Hepatocyte (in vitro differentiated cells): ENCODE measurements around the gene TPM2. TPM values are rescaled to one million over a fixed set of nuclear protein-coding genes. Genes with fewer than 3 reads are reported as not detected.
"Not testable (repeated sequence)": the region's sequence is repeated elsewhere in the genome, so short reads cannot be mapped to it uniquely, and the experiment has no call there.

ENCODE experiments used
- DNase-seq: peaks from one replicate; pipeline ENCODE4 v3.0.0-alpha.2; 2016; ENCODE audit warnings: low spot score
- H2AFZ ChIP-seq: fragments of 200-600 bp; sonication (generic); 2 replicates; pipeline ENCODE4 v1.6.0; 2016; ENCODE audit warnings: antibody characterized with exemption, mild to moderate bottlenecking
- H3K27ac ChIP-seq: fragments of 200-600 bp; sonication (generic); 2 replicates; pipeline ENCODE4 v1.5.1; 2016; ENCODE audit warnings: mild to moderate bottlenecking
- H3K27me3 ChIP-seq: fragments of 200-600 bp; sonication (generic); 2 replicates; pipeline ENCODE4 v1.6.1; 2016
- H3K36me3 ChIP-seq: fragments of 200-600 bp; sonication (generic); replicated peaks from 2 replicates; pipeline ENCODE4 v1.5.1; 2016; ENCODE audit warnings: low read depth; ENCODE audit not compliant: insufficient read depth
- H3K4me1 ChIP-seq: fragments of 200-600 bp; sonication (generic); 2 replicates; pipeline ENCODE4 v1.5.1; 2016; ENCODE audit warnings: mild to moderate bottlenecking, moderate library complexity; ENCODE audit not compliant: insufficient read depth
- H3K4me2 ChIP-seq: fragments of 200-600 bp; sonication (generic); 2 replicates; pipeline ENCODE4 v1.6.0; 2016
- H3K4me3 ChIP-seq: fragments of 200-600 bp; sonication (generic); 2 replicates; pipeline ENCODE4 v1.5.1; 2016; ENCODE audit warnings: mild to moderate bottlenecking
- H3K79me2 ChIP-seq: fragments of 200-600 bp; sonication (generic); 2 replicates; pipeline ENCODE4 v1.6.0; 2017; ENCODE audit warnings: mild to moderate bottlenecking
- H3K9me2 ChIP-seq: fragments of 200-600 bp; sonication (generic); replicated peaks from 2 replicates; pipeline ENCODE4 v1.6.0; 2017; ENCODE audit warnings: mild to moderate bottlenecking; ENCODE audit not compliant: insufficient read depth
- H3K9me3 ChIP-seq: fragments of 200-600 bp; sonication (generic); 2 replicates; pipeline ENCODE4 v1.5.1; 2016; ENCODE audit warnings: low read depth, mild to moderate bottlenecking
- H4K20me1 ChIP-seq: fragments of 200-600 bp; sonication (generic); 2 replicates; pipeline ENCODE4 v1.6.0; 2016; ENCODE audit warnings: mild to moderate bottlenecking; ENCODE audit not compliant: insufficient read depth, poor library complexity, severe bottlenecking
- EZH2 ChIP-seq: fragments of 200-600 bp; sonication (generic); IDR thresholded peaks from 2 replicates; pipeline ENCODE4 v1.6.1; 2016; ENCODE audit warnings: antibody characterized with exemption, mild to moderate bottlenecking, borderline replicate concordance
- EZH2phosphoT487 ChIP-seq: fragments of 200-600 bp; sonication (generic); IDR thresholded peaks from one replicate; pipeline ENCODE4 v1.6.1; 2018; ENCODE audit warnings: antibody characterized with exemption, mild to moderate bottlenecking, low read depth, moderate library complexity; ENCODE audit not compliant: unreplicated experiment, severe bottlenecking
- WGBS: methylation state at CpG from one replicate; pipeline ENCODE4 v1.1.6; 2016; ENCODE audit warnings: low lambda C conversion rate; ENCODE audit errors: missing lambda C conversion rate; 5-methylcytosine and 5-hydroxymethylcytosine counted together
- polyA plus RNA-seq: library from polyadenylated mRNA; unstranded; fragments of >200 nt; fragmentation: Nextera tagmentation; extraction: Ambion mirVana; gene quantifications from 2 replicates; pipeline ENCODE4 v1.2.1, GENCODE V29; 2016
- total RNA-seq: library from RNA; depleted of rRNA; stranded (reverse); fragments of >200 nt; gene quantifications from 2 replicates; pipeline ENCODE4 v1.2.3, GENCODE V29; 2014
- TF ChIP-seq, protein P1 (sequence below): fragments of 200-600 bp; sonication (generic); IDR thresholded peaks from 2 replicates; pipeline ENCODE4 v1.5.1; 2016; ENCODE audit warnings: antibody characterized with exemption, mild to moderate bottlenecking; ENCODE audit not compliant: poor library complexity

Gene TPM2
- total and polyA plus RNA-seq, 2 experiments from 2014 or later: 98.7 to 166 TPM

DNA sequence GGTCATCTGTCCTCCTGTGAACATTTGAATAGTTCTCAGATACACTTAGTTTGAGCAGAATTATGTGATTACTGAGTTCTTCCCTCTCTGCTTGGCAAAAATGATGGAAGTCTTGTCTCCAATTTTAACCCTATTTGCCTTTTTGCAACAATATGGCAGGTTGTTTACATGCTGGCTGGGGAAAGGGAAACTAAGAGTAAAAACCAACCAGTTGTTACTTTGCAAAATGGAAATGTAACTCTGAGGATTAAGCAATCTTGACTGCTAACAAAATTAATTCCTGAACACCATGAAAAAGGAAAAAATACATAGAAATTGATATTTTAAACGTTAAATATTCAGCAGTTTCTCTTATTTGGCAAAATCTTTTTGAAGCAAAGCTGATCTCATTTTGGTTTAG is 50.1 kb downstream of the TPM2 start:
- H3K27me3 ChIP-seq: no peaks in the 10 kb centered on the region
- no peak for DNase-seq
- no peak overlapping the region for H3K4me2 ChIP-seq
- H3K27ac ChIP-seq: no peak overlapping the region
- H3K4me1 ChIP-seq: no peaks in the 10 kb centered on the region
- H3K9me3 ChIP-seq: no peaks in the 10 kb centered on the region
- H2AFZ ChIP-seq: no peak overlapping the region
- H3K9me2 ChIP-seq: no peaks in the 10 kb centered on the region
- TF ChIP-seq EZH2phosphoT487: no peak
- no peak for TF ChIP-seq EZH2
- TF ChIP-seq, protein P1, sequence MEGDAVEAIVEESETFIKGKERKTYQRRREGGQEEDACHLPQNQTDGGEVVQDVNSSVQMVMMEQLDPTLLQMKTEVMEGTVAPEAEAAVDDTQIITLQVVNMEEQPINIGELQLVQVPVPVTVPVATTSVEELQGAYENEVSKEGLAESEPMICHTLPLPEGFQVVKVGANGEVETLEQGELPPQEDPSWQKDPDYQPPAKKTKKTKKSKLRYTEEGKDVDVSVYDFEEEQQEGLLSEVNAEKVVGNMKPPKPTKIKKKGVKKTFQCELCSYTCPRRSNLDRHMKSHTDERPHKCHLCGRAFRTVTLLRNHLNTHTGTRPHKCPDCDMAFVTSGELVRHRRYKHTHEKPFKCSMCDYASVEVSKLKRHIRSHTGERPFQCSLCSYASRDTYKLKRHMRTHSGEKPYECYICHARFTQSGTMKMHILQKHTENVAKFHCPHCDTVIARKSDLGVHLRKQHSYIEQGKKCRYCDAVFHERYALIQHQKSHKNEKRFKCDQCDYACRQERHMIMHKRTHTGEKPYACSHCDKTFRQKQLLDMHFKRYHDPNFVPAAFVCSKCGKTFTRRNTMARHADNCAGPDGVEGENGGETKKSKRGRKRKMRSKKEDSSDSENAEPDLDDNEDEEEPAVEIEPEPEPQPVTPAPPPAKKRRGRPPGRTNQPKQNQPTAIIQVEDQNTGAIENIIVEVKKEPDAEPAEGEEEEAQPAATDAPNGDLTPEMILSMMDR: no peak
- no peaks in the 10 kb centered on the region for H3K36me3 ChIP-seq
- no peaks in the 10 kb centered on the region for H4K20me1 ChIP-seq
- WGBS: 88% methylated on average over 1 of the region's 1 CpG
- no peaks in the 10 kb centered on the region for H3K79me2 ChIP-seq
- no peak overlapping the region for H3K4me3 ChIP-seq

DNA sequence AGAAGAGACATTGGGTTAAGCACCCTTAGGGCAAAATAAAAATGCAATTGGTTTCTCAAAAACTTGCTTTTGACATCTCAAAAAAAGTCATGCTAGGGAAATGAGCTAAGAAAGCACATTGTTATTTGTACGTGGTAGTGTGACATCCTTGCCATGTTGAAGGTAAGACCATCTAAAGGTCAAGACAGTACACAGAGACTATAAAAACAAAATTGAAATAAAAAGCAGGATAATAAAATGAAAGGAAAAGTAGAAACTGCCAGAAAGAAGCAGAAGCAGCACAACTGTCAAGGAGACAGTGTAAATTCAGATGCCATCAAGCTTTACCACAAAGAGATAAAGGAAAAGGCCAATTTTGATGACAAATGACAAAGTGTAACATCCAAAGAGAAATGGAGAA is 50.5 kb downstream of the TPM2 start:
- not testable (repeated sequence) for H3K4me2 ChIP-seq, H3K79me2 ChIP-seq, H3K4me1 ChIP-seq, H3K9me3 ChIP-seq, H3K36me3 ChIP-seq, H3K27ac ChIP-seq, DNase-seq, H3K4me3 ChIP-seq, H2AFZ ChIP-seq, H4K20me1 ChIP-seq, H3K9me2 ChIP-seq, H3K27me3 ChIP-seq
- 74% methylated on average over 1 of the region's 1 CpG for WGBS

DNA sequence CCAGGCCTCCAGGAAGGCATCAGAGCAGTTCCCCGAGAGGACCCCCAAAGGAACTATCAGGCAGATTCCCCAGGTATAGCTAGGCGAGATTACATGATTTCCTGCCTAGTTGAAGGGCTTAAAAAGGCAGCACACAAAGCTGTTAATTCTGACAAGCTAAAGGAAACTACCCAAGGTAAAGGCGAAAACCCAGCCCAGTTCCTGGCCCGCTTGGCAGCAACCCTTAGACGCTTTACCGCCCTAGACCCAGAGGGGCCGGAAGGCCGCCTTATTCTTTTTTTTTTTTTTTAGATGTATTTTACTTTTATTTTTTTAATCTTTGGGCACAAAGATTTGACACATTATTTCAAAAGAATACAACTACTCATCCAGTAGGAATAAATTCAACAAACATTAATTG is 51.0 kb downstream of the TPM2 start:
- not testable (repeated sequence) for H4K20me1 ChIP-seq, H3K27me3 ChIP-seq, H3K4me2 ChIP-seq, H3K79me2 ChIP-seq, H2AFZ ChIP-seq, H3K9me2 ChIP-seq, H3K4me3 ChIP-seq, H3K27ac ChIP-seq, H3K4me1 ChIP-seq, H3K9me3 ChIP-seq, DNase-seq, H3K36me3 ChIP-seq
- 97% methylated on average over 7 of the region's 8 CpGs for WGBS

DNA sequence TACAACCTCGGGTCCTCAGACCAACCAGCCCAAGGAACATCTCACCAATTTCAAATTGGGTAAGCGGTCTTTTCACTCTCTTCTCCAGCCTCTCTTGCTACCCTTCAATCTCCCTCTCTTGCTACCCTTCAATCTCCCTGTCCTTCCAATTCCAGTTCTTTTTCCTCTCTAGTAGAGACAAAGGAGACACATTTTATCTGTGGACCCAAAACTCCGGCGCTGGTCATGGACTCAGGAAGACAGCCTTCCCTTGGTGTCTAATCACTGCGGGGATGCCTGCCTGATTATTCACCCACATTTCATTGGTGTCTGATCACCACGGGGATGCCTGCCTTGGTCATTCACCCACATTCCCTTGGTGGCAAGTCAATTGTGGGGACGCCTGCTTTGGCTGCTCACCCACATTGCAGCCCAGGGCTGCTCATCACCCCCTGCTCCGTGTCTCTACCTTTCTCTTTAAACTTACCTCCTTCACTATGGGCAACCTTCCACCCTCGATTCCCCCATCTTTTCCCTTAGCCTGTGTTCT is 52.2 kb downstream of the TPM2 start:
- not testable (repeated sequence) for H3K27me3 ChIP-seq, H3K27ac ChIP-seq, H3K4me2 ChIP-seq, H3K79me2 ChIP-seq, H2AFZ ChIP-seq, DNase-seq, H3K4me3 ChIP-seq, H3K9me2 ChIP-seq, H3K9me3 ChIP-seq, H3K36me3 ChIP-seq, H4K20me1 ChIP-seq, H3K4me1 ChIP-seq
- 96% methylated on average over 9 of the region's 9 CpGs for WGBS

DNA sequence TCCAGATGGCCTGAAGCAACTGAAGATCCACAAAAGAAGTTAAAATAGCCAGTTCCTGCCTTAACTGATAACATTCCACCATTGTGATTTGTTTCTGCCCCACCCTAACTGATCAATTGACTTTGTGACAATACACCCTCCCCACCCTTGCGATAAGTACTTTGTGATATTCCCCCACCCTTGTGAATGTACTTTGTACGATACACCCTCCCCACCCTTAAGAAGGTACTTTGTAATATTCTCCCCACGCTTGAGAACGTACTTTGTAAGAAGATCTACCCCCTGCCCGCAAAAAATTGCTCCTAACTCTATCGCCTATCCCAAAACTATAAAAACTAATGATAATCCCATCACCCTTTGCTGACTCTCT is 52.9 kb downstream of the TPM2 start:
- not testable (repeated sequence) for H3K27ac ChIP-seq

More for the DNA sequence above, 52.9 kb downstream of the TPM2 start:
- not testable (repeated sequence) for DNase-seq, H3K79me2 ChIP-seq, H2AFZ ChIP-seq, H3K9me2 ChIP-seq, H3K36me3 ChIP-seq, H3K27me3 ChIP-seq, H3K4me2 ChIP-seq, H3K4me3 ChIP-seq, H4K20me1 ChIP-seq, H3K4me1 ChIP-seq, H3K9me3 ChIP-seq
- WGBS: 86% methylated on average over 6 of the region's 6 CpGs
